HepG2 (cell line): ENCODE measurements around the gene FLAD1. TPM values are rescaled to one million over a fixed set of nuclear protein-coding genes. Genes with fewer than 3 reads are reported as not detected.
A peak's percentile ranks its signal among the peaks of the same experiment; 100 is the strongest.

Experiments used
- ATAC-seq: fragments of 200-7000 bp; cut with Tn5 transposase; 3 replicates; pipeline ENCODE4 v1.9.1; 2020; ENCODE audit warnings: mild to moderate bottlenecking, moderate library complexity
- BruUV-seq: library from RNA; stranded (reverse); fragments of 400-500 nt; replicated peaks from 2 replicates; lab custom pipeline; 2021; lab: Mats Ljungman, UMichigan
- CTCF ChIA-PET: fragments of 300-600 bp; formaldehyde crosslinking; extraction: SDS; loops from one replicate; lab custom pipeline; 2021; ENCODE audit warnings: low total read pairs, inconsistent platforms, low intra/inter-chr PET ratio; lab: Yijun Ruan, JAX
- POLR2A ChIA-PET: fragments of 350-600 bp; sonication (Branson Sonifier 250); formaldehyde crosslinking; loops from one replicate; lab custom pipeline; 2020; ENCODE audit warnings: antibody characterized with exemption, inconsistent platforms; lab: Yijun Ruan, JAX
- DNase-seq: peaks from one replicate; pipeline ENCODE4 v3.0.0-alpha.2; 2015; ENCODE audit warnings: low spot score
- FAIRE-seq: peaks from 3 replicates; lab custom pipeline; 2011; peaks lifted over from hg19 to GRCh38; lab: Jason Lieb, UNC
- H2AFZ ChIP-seq: one replicate; pipeline ENCODE4 v1.6.1; 2011; ENCODE audit warnings: low read length, inconsistent platforms
- H3K27ac ChIP-seq: fragments of 300-600 bp; 3 replicates; pipeline ENCODE4 v1.8.0; 2011; ENCODE audit warnings: mixed run types, mild to moderate bottlenecking, mixed read lengths, low read length, inconsistent platforms; ENCODE audit not compliant: insufficient read depth; ENCODE audit errors: extremely low read length
- H3K27me3 ChIP-seq, 2 experiments: fragments of 200-600 bp in 1 of 2; 2 replicates in 1 of 2; 3 replicates in 1 of 2; pipeline versions ENCODE4 v1.6.0 to v1.8.0; 2011; ENCODE audit warnings: low read length in 2 of 2, mild to moderate bottlenecking in 2 of 2, moderate library complexity in 2 of 2, inconsistent platforms in 1 of 2; ENCODE audit not compliant: insufficient read depth in 2 of 2, control insufficient read depth in 1 of 2
- H3K36me3 ChIP-seq, 2 experiments: fragments of 200-600 bp in 1 of 2; replicated peaks in 1 of 2; 2 replicates in 1 of 2; 3 replicates in 1 of 2; pipeline versions ENCODE4 v1.5.1 to v1.8.0; 2011; ENCODE audit warnings: low read length in 2 of 2, inconsistent platforms in 1 of 2; ENCODE audit not compliant: insufficient read depth in 2 of 2, control insufficient read depth in 1 of 2
- H3K4me1 ChIP-seq: 2 replicates; pipeline ENCODE4 v1.5.1; 2012; ENCODE audit warnings: low read length, inconsistent platforms; ENCODE audit not compliant: insufficient read depth
- H3K4me2 ChIP-seq: 2 replicates; pipeline ENCODE4 v1.6.0; 2011; ENCODE audit warnings: low read depth, low read length, inconsistent platforms
- H3K4me3 ChIP-seq, 3 experiments: fragments of 200-600 bp in 1 of 3; sonication (generic), shearing (Covaris generic) in 1 of 3; replicated peaks in 1 of 3; 2 replicates each; pipeline ENCODE4 v1.5.1; 2011 to 2016; ENCODE audit warnings: low read length in 3 of 3, inconsistent platforms in 2 of 3, low read depth in 2 of 3, mild to moderate bottlenecking in 2 of 3, control low read depth in 1 of 3, mixed read lengths in 1 of 3; ENCODE audit not compliant: insufficient read depth in 1 of 3
- H3K79me2 ChIP-seq: one replicate; pipeline ENCODE4 v1.6.1; 2011; ENCODE audit warnings: low read length, inconsistent platforms; ENCODE audit not compliant: insufficient read depth
- H3K9ac ChIP-seq: 2 replicates; pipeline ENCODE4 v1.6.0; 2011; ENCODE audit warnings: mild to moderate bottlenecking, low read depth, low read length, inconsistent platforms; ENCODE audit not compliant: insufficient read depth
- H3K9me3 ChIP-seq: 2 replicates; pipeline ENCODE4 v1.5.1; 2012; ENCODE audit warnings: mild to moderate bottlenecking, low read length
- H4K20me1 ChIP-seq: 2 replicates; pipeline ENCODE4 v1.6.0; 2011; ENCODE audit warnings: inconsistent platforms, mild to moderate bottlenecking, low read length, moderate library complexity; ENCODE audit not compliant: insufficient read depth
- AGO1 ChIP-seq: fragments of 200-400 bp; formaldehyde crosslinking; IDR thresholded peaks from 2 replicates; pipeline ENCODE4 v1.6.1; 2017; ENCODE audit warnings: mild to moderate bottlenecking, low read depth, low read length, moderate library complexity; ENCODE audit not compliant: poor library complexity, severe bottlenecking
- AHDC1 ChIP-seq: sonication (generic); formaldehyde crosslinking; IDR thresholded peaks from 2 replicates; pipeline ENCODE4 v1.5.1; 2020; ENCODE audit warnings: mild to moderate bottlenecking, missing genetic modification reagents, borderline replicate concordance
- ATF7-NPFF ChIP-seq: sonication (generic); formaldehyde crosslinking; IDR thresholded peaks from 2 replicates; pipeline ENCODE4 v1.8.1; 2023; ENCODE audit warnings: mild to moderate bottlenecking, low read depth, missing genetic modification reagents, moderate library complexity
- BORCS8-MEF2B ChIP-seq: sonication (generic); formaldehyde crosslinking; IDR thresholded peaks from 2 replicates; pipeline ENCODE4 v1.8.0; 2022; ENCODE audit warnings: mild to moderate bottlenecking, missing genetic modification reagents
- CBFB ChIP-seq: sonication (generic); formaldehyde crosslinking; IDR thresholded peaks from 2 replicates; pipeline ENCODE4 v1.4.0; 2020; ENCODE audit warnings: missing genetic modification reagents
- HMGXB4 ChIP-seq, 2 experiments: sonication (generic) in 1 of 2; formaldehyde crosslinking in 1 of 2; IDR thresholded peaks; 2 replicates each; pipeline versions ENCODE4 v1.4.0 to v1.6.1; 2018 to 2020; ENCODE audit warnings: missing genetic modification reagents in 2 of 2, borderline replicate concordance in 1 of 2, low read depth in 1 of 2, mild to moderate bottlenecking in 1 of 2, missing biosample characterization in 1 of 2
- KDM6A ChIP-seq: IDR thresholded peaks from 2 replicates; pipeline ENCODE4 v1.6.1; 2016; ENCODE audit warnings: low read depth
- MED1 ChIP-seq: sonication (generic); formaldehyde crosslinking; IDR thresholded peaks from 2 replicates; pipeline ENCODE4 v1.4.0; 2020; ENCODE audit warnings: missing genetic modification reagents
- PRPF4 ChIP-seq: fragments of 200-400 bp; formaldehyde crosslinking; IDR thresholded peaks from 2 replicates; pipeline ENCODE4 v1.6.1; 2016; ENCODE audit warnings: low read length, low read depth; ENCODE audit not compliant: poor library complexity, severe bottlenecking
- ZBTB43 ChIP-seq: sonication (generic); formaldehyde crosslinking; conservative IDR thresholded peaks from 2 replicates; pipeline ENCODE4 v1.4.0; 2020; ENCODE audit warnings: missing genetic modification reagents
- ZNF260 ChIP-seq: sonication (generic); formaldehyde crosslinking; IDR thresholded peaks from 2 replicates; pipeline ENCODE4 v1.4.0; 2020; ENCODE audit warnings: missing genetic modification reagents, low read depth, mild to moderate bottlenecking, borderline replicate concordance
- WGBS: methylation state at CpG from one replicate; pipeline ENCODE4 v1.1.6; 2017; ENCODE audit warnings: low lambda C conversion rate; 5-methylcytosine and 5-hydroxymethylcytosine counted together
- in situ Hi-C: cut with HindIII; loops from 2 replicates; pipeline ENCODE4 v1.10.0; 2017; ENCODE audit warnings: low pct_unique_long_range_greater_than_20kb; ENCODE audit not compliant: extremely low pct_ligation_motif_present
- intact Hi-C: fragments of 100-400 bp; cut with micrococcal nuclease; formaldehyde crosslinking; loops from one replicate; pipeline ENCODE4 v1.10.0; 2022; ENCODE audit not compliant: unreplicated experiment
- polyA plus RNA-seq, 8 experiments: library from polyadenylated mRNA; depleted of rRNA in 3 of 8; stranded (reverse) in 7 of 8; unstranded in 1 of 8; fragments of >200 nt; fragmentation: Illumina TruSeq in 4 of 8; extraction: Trizol in 4 of 8; gene quantifications; 2 replicates each; pipeline versions ENCODE4 v1.2.1 to v1.2.3, GENCODE V29; 2011 to 2016; ENCODE audit warnings: low read depth in 4 of 8, missing spikeins in 1 of 8, mixed read lengths in 1 of 8; ENCODE audit not compliant: insufficient read depth in 1 of 8
- total RNA-seq, 5 experiments: library from RNA; depleted of rRNA; stranded (reverse); fragments of >200 nt; fragmentation: Illumina TruSeq; extraction: Trizol; gene quantifications; 2 replicates each; pipeline ENCODE4 v1.2.3, GENCODE V29; 2016; ENCODE audit warnings: low read depth in 1 of 5
- TF ChIP-seq, protein P1 (sequence below): sonication (generic); formaldehyde crosslinking; IDR thresholded peaks from 2 replicates; pipeline ENCODE4 v1.5.0; 2020; ENCODE audit warnings: missing genetic modification reagents
- TF ChIP-seq, protein P2 (sequence below): sonication (generic); formaldehyde crosslinking; conservative IDR thresholded peaks from 2 replicates; pipeline ENCODE4 v1.4.0; 2020; ENCODE audit warnings: missing genetic modification reagents

The FLAD1 gene
- total and polyA plus RNA-seq, 2 of the 13 experiments (the other 11 are each of a cell fraction or from before 2014, with no cell fraction given): 25.9 to 32.8 TPM

GRCh38 chr1:155023627-155024026 is 40.5 kb downstream of the FLAD1 start:
- H3K36me3 ChIP-seq: no peaks in the 10 kb centered on the region
- POLR2A ChIA-PET: interaction anchor here (1.0 to 2.5 kb wide), 4 partner anchors 21 to 53 kb away, joined by 3 to 11 read pairs (median 4); partner anchors contain the start of gene SHC1
- H4K20me1 ChIP-seq: no peaks in the 10 kb centered on the region
- ATAC-seq (peak; percentile 17; the same call in 2 of the 3 replicates), DNase-seq (no peak), FAIRE-seq (no peak)
- no peaks in the 10 kb centered on the region for H3K79me2 ChIP-seq
- CTCF ChIA-PET: no interaction called here
- H3K27ac ChIP-seq: no peak overlapping the region
- no TSS peak for BruUV-seq
- H3K27me3 ChIP-seq: no peaks in the 10 kb centered on the region
- H3K4me2 ChIP-seq: no peak overlapping the region
- in situ Hi-C loops: no loop called here
- H3K4me1 ChIP-seq: peaks cover 64% of the 10 kb centered on the region
- WGBS: 27% methylated on average over 5 of the region's 5 CpGs
- H3K4me3 ChIP-seq: no peak overlapping the region
- H3K9me3 ChIP-seq: no peaks in the 10 kb centered on the region
- intact Hi-C loops: no loop called here
- H2AFZ ChIP-seq: no peak overlapping the region
- H3K9ac ChIP-seq: no peak overlapping the region
- no peak for TF ChIP-seq PRPF4
- TF ChIP-seq, protein P1, sequence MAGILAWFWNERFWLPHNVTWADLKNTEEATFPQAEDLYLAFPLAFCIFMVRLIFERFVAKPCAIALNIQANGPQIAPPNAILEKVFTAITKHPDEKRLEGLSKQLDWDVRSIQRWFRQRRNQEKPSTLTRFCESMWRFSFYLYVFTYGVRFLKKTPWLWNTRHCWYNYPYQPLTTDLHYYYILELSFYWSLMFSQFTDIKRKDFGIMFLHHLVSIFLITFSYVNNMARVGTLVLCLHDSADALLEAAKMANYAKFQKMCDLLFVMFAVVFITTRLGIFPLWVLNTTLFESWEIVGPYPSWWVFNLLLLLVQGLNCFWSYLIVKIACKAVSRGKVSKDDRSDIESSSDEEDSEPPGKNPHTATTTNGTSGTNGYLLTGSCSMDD: no peak
- TF ChIP-seq MED1: no peak
- TF ChIP-seq ZNF260 (CRISPR knock-in tag): no peak
- no peak for TF ChIP-seq AGO1
- TF ChIP-seq ZBTB43 (CRISPR knock-in tag): no peak
- no peak for TF ChIP-seq KDM6A (CRISPR knock-in tag)
- no peak for TF ChIP-seq BORCS8-MEF2B (CRISPR knock-in tag)
- no peak for TF ChIP-seq ATF7-NPFF (CRISPR knock-in tag)
- TF ChIP-seq, protein P2, sequence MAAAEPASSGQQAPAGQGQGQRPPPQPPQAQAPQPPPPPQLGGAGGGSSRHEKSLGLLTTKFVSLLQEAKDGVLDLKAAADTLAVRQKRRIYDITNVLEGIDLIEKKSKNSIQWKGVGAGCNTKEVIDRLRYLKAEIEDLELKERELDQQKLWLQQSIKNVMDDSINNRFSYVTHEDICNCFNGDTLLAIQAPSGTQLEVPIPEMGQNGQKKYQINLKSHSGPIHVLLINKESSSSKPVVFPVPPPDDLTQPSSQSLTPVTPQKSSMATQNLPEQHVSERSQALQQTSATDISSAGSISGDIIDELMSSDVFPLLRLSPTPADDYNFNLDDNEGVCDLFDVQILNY (CRISPR knock-in tag): no peak
- no peak for TF ChIP-seq AHDC1
- TF ChIP-seq CBFB (CRISPR knock-in tag): no peak
- no peak for TF ChIP-seq HMGXB4 (CRISPR knock-in tag; IDR thresholded peaks at IDR 0.05; ENCODE audit: borderline replicate concordance in 1 of 2, low read depth in 1 of 2)
